Jurkat, Clone E6-1 (cell line): Measurements from ENCODE around the gene NUMA1.

ENCODE experiments used
- DNase-seq: peaks from one replicate; pipeline ENCODE4 v3.0.0-alpha.2; 2011; ENCODE audit warnings: low read depth, low spot score
- H3K4me3 ChIP-seq: 2 replicates; pipeline ENCODE4 v1.5.1; 2011; ENCODE audit warnings: mild to moderate bottlenecking, low read length, control low read depth, moderate library complexity

The NUMA1 gene

DNA sequence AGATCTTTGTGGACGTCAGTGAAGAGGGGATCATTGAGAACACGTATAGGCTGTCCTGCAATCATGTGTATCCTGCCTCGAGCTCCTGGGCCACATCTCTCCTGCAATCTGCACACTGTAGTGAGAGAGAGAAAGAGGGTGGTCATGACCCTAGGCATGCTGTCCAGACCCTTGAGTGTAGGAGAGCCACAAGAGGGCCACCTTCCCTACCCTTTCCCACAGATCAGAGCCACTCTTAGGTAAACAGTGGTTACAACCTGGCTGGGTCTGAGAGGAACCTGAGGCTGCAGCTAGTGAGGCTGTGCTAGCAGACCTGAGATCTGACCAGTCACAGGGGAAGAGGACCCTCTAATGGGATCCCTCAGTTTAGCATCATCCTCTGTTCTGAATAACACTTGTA, 85.6 kb downstream of the NUMA1 start:
- no peak overlapping the region for H3K4me3 ChIP-seq
- DNase-seq, result no peak

DNA sequence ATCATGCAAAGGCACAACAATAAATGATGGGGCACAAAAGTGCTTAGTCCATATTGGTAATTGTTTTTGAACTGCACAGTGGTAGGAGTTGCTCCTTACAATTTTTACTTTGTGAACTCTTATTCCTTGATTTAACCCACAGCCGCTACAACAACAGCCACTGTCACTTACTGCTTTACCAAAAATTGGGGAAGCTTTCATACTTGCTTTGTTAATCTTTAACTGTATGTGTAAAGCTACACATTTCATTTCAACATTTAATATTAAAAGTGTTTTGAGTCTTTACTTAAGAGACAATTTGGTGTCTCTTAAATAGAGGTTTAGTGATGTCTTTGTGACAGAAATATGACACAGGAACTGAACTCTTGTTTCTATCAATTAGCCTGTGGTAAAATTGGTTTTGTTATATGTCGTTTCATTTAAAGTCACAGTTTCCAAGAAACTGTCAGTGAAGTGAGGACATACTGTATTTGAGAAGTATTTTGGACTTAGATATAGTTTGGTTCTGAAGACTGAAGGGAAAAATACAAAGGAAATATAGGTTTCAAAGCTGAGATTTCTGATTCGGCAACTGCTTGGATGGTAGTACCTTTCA, 88.1 kb downstream of the NUMA1 start:
- no peak for DNase-seq

DNA sequence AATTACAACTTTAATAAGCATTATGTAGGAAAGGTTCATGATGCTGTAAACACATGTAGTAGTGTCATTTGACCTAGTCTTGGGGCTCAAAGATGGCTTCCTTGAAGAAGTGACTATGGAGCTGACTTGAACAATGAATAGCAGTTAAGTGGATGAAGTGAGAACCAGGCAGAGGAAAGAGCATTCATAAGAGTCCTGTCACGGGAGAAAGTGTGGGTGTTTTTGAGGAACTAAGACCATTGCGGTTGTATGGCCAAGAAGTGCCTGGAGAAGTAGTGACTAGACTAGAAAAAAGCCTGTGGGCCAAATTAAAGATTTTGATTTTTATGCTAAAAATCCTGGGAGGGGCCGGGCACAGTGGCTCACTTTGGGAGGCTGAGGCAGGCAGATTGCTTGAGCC, 88.8 kb downstream of the NUMA1 start:
- no peak overlapping the region for H3K4me3 ChIP-seq
- DNase-seq, result no peak

More for the DNA sequence above, 88.1 kb downstream of the NUMA1 start:
- H3K4me3 ChIP-seq, result no peak overlapping the region

DNA sequence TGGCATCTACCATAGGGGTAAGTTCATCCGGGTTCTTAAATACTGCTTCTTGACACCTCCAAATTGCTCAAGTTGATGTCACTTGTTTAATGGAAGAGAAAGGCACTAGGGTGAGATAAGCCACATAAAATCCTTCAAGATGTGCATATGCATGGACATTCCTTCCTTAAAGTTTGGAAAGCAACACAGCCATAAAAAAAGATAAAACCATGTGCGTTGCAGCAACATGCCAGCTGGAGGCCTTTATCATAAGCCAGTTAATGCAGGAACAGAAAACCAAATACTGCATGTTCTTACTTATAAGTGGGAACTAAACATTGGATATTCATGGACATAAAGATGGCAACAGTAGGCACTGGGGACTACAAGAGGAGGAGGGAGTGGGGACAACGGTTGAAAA, 89.6 kb downstream of the NUMA1 start:
- no peak for DNase-seq

DNA sequence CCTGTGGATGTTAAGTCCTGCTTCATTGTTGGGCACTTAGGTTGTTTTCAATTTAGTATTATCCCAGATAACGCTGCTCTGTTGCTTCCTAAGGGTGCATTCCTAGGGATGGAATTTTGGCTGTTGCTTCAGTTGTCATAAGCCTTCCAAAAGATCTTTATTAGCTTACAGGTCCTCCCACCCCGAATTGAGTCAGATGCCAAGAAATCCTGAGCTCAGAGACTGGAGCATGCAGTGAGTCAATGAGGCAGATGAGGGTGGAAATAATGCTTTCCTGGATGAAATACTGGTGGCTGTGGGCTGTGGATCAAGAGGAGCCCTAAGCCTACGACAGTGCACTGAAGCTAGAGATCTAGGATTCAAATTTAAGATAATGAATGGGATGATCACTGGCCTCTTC, 92.3 kb downstream of the NUMA1 start:
- DNase-seq, result no peak

More for the DNA sequence above, 89.6 kb downstream of the NUMA1 start:
- no peak overlapping the region for H3K4me3 ChIP-seq

DNA sequence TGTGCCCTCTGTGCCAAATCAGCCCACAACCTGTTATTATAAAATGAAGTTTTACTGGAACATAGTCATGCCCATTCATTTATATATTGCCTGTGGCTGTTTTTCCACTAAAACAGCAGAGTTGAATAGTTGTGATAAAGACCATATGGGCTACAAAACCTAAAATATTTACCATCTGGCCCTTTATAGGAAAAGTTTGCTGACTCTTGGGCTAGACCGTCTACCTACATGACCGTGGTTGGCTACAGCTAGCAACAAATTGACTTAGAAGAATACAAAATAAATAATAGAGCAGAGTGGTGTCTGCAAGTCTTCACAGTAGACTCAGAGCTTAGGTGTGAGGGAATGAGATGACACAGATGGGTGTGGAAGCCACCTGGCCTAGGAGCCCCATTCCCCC, 92.8 kb downstream of the NUMA1 start:
- DNase-seq, result no peak
- H3K4me3 ChIP-seq, result no peak overlapping the region

More for the DNA sequence above, 92.3 kb downstream of the NUMA1 start:
- no peak overlapping the region for H3K4me3 ChIP-seq

DNA sequence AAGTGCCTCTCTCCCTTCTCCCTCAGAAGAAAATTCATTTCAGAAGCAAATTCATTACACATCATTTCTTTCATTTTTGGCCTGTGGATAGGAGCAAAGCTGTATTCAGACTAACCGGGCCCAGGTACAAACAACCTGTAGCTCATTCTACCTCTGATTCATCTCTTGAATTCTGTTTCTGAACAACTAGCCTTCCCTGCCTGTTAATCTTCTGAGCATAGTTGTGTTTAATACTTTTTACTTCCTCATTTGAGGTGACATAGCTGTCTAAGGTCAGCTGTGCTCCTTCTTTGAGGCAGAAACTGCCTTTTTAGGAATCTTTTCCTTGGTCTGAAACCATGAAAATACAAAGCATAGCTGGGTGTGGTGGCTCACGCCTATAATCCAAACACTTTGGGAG, 94.2 kb downstream of the NUMA1 start:
- no peak for DNase-seq
- H3K4me3 ChIP-seq, result no peak overlapping the region

DNA sequence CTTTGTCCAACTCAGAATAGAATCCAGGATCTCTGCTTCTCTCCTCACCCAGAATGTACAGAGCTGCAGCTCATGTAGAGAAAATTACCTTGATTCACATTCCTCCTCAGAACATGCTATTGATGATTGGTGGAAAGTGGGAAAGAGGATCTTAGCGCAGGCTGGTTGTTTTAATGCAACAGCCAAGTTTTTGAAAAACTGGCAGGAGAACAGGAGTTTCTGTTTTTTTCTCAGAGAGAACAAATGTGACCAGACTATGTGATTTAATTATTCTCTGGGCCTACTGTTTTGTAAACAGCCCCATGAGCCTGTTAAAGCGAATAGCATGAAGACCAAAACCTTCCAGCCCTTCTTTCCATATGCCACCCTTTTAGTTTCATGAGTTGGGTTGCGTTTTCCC, 100.7 kb downstream of the NUMA1 start:
- H3K4me3 ChIP-seq, result no peak overlapping the region
- no peak for DNase-seq

DNA sequence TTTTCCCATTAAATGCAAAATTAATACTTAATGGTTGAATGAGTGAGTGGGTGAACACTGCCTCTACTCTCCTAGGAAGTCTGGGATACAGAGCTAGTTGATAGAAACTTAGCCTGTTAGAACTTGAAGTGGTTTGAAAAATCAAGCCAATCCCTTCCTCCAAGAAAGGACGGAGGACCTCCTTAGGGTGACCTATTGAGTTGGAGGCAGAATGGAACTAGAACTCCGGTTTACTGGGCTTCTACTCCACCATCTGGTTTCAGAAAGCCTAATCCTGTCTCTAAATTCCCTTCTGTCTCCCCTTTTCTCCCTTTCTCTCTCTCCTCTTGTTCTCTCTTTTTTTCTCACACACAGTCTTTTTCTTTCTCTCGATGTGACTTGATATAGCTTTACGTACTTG, 101.2 kb downstream of the NUMA1 start:
- no peak for DNase-seq
- H3K4me3 ChIP-seq, result no peak overlapping the region

DNA sequence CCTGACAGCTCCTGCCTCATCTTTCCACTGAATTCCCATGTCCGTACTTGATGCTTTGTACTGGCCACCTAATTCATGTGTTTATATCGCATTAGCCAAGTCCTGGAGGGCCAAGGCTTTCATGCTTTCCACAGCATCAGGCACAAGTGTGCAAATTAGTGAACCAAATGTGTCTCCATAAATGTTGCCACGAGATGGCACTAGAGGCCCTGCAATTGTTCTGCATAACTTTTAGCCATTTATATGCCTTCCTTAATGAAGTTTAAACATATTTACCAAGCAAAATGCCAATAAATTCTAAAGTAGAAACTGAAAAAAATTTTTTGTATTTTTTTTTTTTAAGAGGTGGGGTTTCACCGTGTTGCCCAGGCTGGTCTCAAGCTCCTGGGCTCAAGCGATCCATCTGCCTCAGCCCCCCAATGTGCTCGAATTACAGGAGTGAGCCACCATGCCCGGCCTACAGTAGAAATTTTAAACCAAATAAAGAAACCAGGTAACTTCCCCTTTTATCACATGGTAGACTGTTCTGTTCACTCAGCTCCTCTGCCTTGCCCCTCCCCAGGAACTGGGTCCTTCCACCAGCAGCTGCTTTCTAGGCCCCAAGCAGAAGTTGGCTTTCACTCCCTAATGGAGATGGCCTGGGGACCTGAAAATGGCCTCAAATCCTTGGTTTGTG, 102.5 kb downstream of the NUMA1 start:
- no peak overlapping the region for H3K4me3 ChIP-seq
- peak; percentile 58 for DNase-seq

DNA sequence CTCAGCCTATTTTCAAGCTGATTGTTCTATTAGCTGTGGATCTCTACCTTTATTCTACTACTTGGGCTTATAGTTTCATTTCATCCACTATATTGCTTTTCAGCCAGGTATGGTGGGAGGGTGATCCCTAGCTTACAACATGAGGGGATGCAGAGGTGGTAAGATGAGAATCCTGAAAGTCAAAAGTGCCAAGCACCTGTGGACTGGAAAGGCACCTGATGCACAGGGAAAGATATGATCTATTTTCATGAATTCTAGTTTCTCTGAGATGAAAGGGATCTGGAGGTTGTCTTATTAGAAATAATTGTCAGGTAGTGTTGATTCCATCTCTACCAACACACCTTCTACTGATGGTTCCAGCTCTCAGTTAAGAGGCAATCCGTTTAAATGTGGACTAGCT, 103.3 kb downstream of the NUMA1 start:
- H3K4me3 ChIP-seq, result no peak overlapping the region
- no peak for DNase-seq

DNA sequence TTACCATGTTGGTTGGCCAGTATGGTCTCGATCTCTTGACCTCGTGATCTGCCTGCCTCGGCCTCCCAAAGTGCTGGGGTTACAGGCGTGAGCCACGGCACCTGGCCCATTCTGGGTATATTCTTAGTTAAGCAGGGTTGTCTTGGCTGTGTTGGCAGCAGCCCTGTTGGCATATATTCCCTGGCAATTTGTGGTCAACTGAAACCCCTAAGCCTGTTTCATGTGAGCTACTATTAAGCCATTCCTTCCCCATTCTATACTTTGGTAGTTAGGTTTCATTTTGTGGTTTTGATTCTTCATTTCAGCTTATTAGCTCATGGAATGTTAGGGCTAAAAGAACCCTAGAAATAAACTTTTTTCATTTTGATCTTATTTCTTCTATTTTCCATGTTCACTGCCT, 103.8 kb downstream of the NUMA1 start:
- no peak for DNase-seq
- no peak overlapping the region for H3K4me3 ChIP-seq

DNA sequence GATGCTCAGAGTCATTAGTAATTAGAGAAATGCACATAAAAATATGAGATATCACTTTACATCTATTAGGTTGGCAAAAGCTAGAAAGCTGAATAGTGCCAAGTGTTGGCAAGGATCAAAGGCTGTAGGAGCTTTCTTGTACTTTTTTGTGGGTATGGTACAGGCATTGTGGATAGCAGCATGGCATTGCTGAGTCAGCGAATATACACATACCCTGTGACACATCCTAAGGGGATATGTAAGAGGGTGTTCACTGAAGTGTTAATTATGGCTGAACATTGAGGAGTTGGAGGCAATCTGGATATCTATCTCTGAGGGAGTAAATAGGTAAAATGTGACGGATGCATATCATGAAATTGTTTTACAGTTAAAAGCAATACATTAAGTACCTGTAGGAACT, 108.7 kb downstream of the NUMA1 start:
- peak; percentile 6 for DNase-seq

DNA sequence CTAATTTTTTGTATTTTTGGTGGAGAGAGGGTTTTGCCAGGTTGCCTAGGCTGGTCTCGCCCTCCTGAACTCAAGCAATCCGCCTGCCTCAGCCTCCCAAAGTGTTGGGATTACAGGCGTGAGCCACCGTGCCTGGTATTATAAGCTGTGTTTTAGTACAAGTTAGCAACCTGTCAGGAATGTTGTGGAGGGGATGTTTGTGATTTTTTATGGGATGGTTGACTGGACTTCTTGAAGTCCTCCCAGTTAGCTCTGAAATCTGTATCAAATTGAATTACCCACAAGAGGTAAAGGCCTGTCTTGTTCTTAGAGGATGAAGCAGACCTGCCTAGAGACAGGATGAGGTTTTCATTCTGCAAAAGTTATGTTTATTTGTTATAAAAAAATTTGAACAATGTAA, 115.7 kb downstream of the NUMA1 start:
- DNase-seq, result no peak
- H3K4me3 ChIP-seq, result no peak overlapping the region

More for the DNA sequence above, 108.7 kb downstream of the NUMA1 start:
- no peak overlapping the region for H3K4me3 ChIP-seq

DNA sequence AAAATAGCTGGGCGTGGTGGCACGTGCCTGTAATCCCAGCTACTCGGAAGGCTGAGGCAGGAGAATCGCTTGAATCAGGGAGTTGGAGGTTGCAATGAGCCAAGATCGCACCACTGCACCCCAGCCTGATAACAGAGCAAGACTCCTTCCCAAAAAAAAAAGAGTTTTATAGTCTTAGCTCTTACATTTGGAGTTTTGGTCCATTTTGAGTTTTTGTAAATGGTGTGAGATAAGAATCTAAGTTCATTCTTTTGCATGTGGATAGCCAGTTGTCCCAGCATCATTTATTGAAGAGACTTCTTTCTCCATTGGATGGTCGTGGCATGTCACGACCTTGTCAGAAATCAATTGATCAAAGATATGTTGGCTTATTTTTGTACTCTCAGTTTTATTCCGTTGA, 116.9 kb downstream of the NUMA1 start:
- H3K4me3 ChIP-seq, result no peak overlapping the region
- no peak for DNase-seq

DNA sequence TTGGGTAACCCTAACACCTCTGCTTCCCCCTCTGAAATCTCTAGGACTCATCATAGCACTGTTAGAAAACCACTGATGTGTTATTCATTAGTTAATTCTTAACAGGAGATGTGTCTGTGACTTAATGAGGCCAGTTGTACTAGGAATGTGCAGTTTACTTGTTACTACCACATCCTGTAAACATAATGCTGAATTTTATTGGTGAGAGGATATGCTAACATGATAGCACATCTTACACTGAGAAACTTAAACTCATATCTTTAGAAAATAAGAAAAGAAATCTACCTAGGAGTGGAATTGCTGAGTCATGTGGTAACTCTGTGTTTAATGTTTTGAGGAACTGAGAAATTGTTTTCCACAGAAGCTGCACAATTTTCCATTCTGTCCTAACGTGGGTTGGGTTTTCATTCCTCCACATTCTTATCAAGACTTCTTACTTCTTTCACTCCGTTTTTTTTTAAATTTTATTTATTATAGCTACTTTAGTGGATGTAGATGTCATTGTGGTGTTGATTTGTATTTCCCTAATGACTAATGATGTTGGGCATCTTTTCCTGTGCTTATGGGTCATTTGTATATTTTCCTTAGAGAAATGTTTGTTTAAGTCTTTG, 117.8 kb downstream of the NUMA1 start:
- DNase-seq, result no peak
- no peak overlapping the region for H3K4me3 ChIP-seq

DNA sequence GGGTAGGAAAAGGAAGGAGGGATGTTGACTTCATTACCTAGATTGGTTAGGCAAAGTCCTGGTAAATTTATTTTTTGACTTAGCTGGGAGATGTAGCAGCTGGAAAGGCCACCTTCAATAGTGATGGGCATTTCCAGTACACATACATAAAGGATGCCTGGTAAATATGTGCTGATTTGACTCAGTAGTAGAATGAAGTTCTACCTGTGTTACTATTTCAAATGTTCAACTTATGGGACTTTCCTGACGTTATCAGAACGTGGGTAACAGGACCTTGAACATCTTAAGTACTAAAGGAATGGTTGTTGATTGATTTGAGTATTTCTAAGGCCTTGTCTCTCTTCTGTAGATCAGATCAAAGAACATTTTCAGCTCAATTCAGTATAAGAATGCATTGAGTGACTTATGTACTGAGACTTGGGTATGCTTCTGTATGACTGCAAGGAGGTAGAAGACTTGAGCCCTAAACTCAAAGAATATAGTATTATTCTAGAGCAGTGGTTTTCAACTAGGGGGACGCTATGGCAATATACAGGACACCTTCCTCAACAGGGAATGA, 124.4 kb downstream of the NUMA1 start:
- no peak overlapping the region for H3K4me3 ChIP-seq
- DNase-seq, result no peak
